NB4 (cell line): Measurements from ENCODE around the gene DGCR6L.
"Not testable (repeated sequence)": the region's sequence is repeated elsewhere in the genome, so short reads cannot be mapped to it uniquely, and the experiment has no call there.

Source experiments
- CTCF ChIP-seq: IDR thresholded peaks from one replicate; pipeline ENCODE4 v1.5.1; 2012; ENCODE audit warnings: low read depth, low read length
- MAX ChIP-seq: IDR thresholded peaks from 2 replicates; pipeline ENCODE4 v1.6.1; 2011; ENCODE audit warnings: low read depth, low read length
- MYC ChIP-seq: IDR thresholded peaks from 2 replicates; pipeline ENCODE4 v1.6.1; 2011; ENCODE audit warnings: low read depth, low read length
- POLR2A ChIP-seq: IDR thresholded peaks from 2 replicates; pipeline ENCODE4 v1.6.1; 2011; ENCODE audit warnings: mild to moderate bottlenecking; ENCODE audit not compliant: insufficient read length; ENCODE audit errors: extremely low read depth

DNA sequence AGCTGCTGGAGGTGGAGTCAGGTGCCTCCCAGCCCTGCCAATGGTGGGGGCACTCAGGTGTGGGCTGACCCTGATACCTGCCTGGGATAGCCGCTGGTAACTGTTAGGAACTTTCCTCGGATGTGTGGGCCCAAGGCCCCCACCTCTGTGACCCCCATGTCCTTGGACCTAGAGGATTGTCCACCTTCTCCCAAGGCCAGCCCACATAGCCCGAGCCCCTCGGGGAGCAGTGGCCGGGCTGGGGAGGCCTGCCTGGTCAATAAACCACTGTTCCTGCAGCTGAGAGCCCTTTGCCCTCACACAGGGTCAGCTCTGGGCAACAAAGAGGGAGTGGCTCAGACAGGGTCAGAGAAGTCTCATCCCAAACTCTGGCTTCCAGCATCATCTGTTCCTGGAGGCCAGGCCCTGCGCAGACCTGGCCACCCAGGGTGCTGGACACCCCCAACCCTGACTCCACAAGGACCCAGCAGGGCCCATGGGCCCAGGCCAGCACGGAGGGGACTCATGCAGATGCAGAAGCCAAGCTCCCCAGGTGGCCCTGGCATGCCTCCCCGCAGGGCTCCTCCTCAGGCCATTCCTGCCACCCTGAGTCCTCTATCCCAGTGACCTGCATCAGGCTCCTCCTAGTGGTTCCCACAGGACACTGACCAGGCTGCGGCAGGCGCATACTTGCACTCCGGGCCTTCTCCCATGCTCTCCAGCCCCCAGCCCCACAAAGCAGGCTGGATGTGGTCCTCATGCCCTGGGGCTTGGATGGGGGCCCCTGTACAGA is 6.4 kb downstream of the DGCR6L start:
- TF ChIP-seq POLR2A, CTCF, MAX, MYC: not testable (repeated sequence)
